NB4 (cell line): ENCODE results near the gene CMIP.

Experiments
- DNase-seq: peaks from one replicate; pipeline ENCODE4 v3.0.0; 2010; ENCODE audit warnings: low read depth
- H3K4me3 ChIP-seq: one replicate; pipeline ENCODE4 v1.5.1; 2011; ENCODE audit warnings: mild to moderate bottlenecking, low read depth, low read length, moderate library complexity
- CTCF ChIP-seq: IDR thresholded peaks from one replicate; pipeline ENCODE4 v1.5.1; 2012; ENCODE audit warnings: low read depth, low read length
- MAX ChIP-seq: IDR thresholded peaks from 2 replicates; pipeline ENCODE4 v1.6.1; 2011; ENCODE audit warnings: low read depth, low read length
- MYC ChIP-seq: IDR thresholded peaks from 2 replicates; pipeline ENCODE4 v1.6.1; 2011; ENCODE audit warnings: low read depth, low read length
- POLR2A ChIP-seq: IDR thresholded peaks from 2 replicates; pipeline ENCODE4 v1.6.1; 2011; ENCODE audit warnings: mild to moderate bottlenecking; ENCODE audit not compliant: insufficient read length; ENCODE audit errors: extremely low read depth

CMIP gene

GRCh38 chr16:81668243-81669097 is 223.9 kb downstream of the CMIP start:
- H3K4me3 ChIP-seq, result no peak overlapping the region
- TF ChIP-seq CTCF (no peak), POLR2A (no peak), MAX (no peak), MYC (no peak)
- DNase-seq, result no peak

GRCh38 chr16:81669473-81670350 is 225.1 kb downstream of the CMIP start:
- H3K4me3 ChIP-seq, result no peak overlapping the region
- no peak for DNase-seq
- no peak for TF ChIP-seq MYC

GRCh38 chr16:81671738-81672597 is 227.4 kb downstream of the CMIP start:
- TF ChIP-seq POLR2A (no peak), MYC (no peak), MAX (no peak), CTCF (no peak)
- no peak for DNase-seq
- no peak overlapping the region for H3K4me3 ChIP-seq

- no peak overlapping the region for H3K4me3 ChIP-seq
- TF ChIP-seq MAX, result no peak
- TF ChIP-seq CTCF, result no peak
- DNase-seq, result no peak
Measured at GRCh38 chr16:81673432-81673831, 228.8 kb downstream of the CMIP start.

- H3K4me3 ChIP-seq, result no peak overlapping the region
- DNase-seq, result no peak
- TF ChIP-seq POLR2A, result no peak
- TF ChIP-seq MYC, result no peak
- no peak for TF ChIP-seq CTCF
- TF ChIP-seq MAX, result no peak
Measured at GRCh38 chr16:81675662-81676061, 231.1 kb downstream of the CMIP start.
